T-cell (primary cell): ENCODE measurements around the gene IVL. TPM values are rescaled to one million over a fixed set of nuclear protein-coding genes. Genes with fewer than 3 reads are reported as not detected.

Experiments
- ATAC-seq, 4 experiments: fragments of 200-7000 bp in 3 of 4; fragments of 150-1000 bp in 1 of 4; cut with Tn5 transposase; replicated peaks in 1 of 4; 1 replicate in 3 of 4; 2 replicates in 1 of 4; pipeline ENCODE4 v1.10.0; 2021; ENCODE audit warnings: moderate library complexity in 3 of 4, mild to moderate bottlenecking in 2 of 4, moderate number of reproducible peaks in 1 of 4
- CTCF ChIA-PET, 2 donors: fragments of 300-600 bp; sonication (Branson Sonifier 250); formaldehyde crosslinking; loops; one replicate each; lab custom pipeline; 2022; ENCODE audit warnings: antibody characterized with exemption in 2 of 2; lab: Charles Lee
- POLR2A ChIA-PET, 2 donors: fragments of 300-600 bp; sonication (Branson Sonifier 250); formaldehyde crosslinking; loops; one replicate each; lab custom pipeline; 2022; ENCODE audit warnings: antibody characterized with exemption in 2 of 2; lab: Charles Lee
- DNase-seq, 35 experiments: peaks; one replicate each; pipeline versions ENCODE4 v3.0.0 to v3.0.0-alpha.2; 2013 to 2023
- H3K27ac ChIP-seq: one replicate; pipeline ENCODE4 v1.5.1; 2013; ENCODE audit warnings: low read length
- H3K27me3 ChIP-seq, 2 experiments: replicated peaks in 1 of 2; 1 replicate in 1 of 2; 2 replicates in 1 of 2; pipeline versions ENCODE4 v1.6.1 to v1.7.0; 2013; ENCODE audit warnings: low read length in 1 of 2, mixed read lengths in 1 of 2; ENCODE audit not compliant: control insufficient read depth in 2 of 2, insufficient read depth in 2 of 2; ENCODE audit errors: extremely low read depth in 1 of 2
- H3K36me3 ChIP-seq, 2 donors: 1 replicate in 1 of 2; 2 replicates in 1 of 2; pipeline versions ENCODE4 v1.6.1 to v1.7.0; 2013; ENCODE audit warnings: low read length in 1 of 2; ENCODE audit not compliant: control insufficient read depth in 2 of 2, insufficient read depth in 1 of 2; ENCODE audit errors: extremely low read depth in 1 of 2
- H3K4me1 ChIP-seq, 2 experiments: 1 replicate in 1 of 2; 2 replicates in 1 of 2; pipeline versions ENCODE4 v1.6.1 to v1.7.0; 2013; ENCODE audit warnings: low read length in 2 of 2, mixed read lengths in 1 of 2; ENCODE audit not compliant: insufficient read depth in 2 of 2, control insufficient read depth in 1 of 2; ENCODE audit errors: extremely low read depth in 1 of 2
- H3K4me3 ChIP-seq, 2 donors: 1 replicate in 1 of 2; 2 replicates in 1 of 2; pipeline versions ENCODE4 v1.5.1 to v1.7.0; 2013; ENCODE audit warnings: mild to moderate bottlenecking in 2 of 2, low read length in 1 of 2, moderate library complexity in 1 of 2; ENCODE audit not compliant: control insufficient read depth in 1 of 2; ENCODE audit errors: extremely low read depth in 1 of 2
- H3K9me3 ChIP-seq: 2 replicates; pipeline ENCODE4 v1.7.0; 2013
- H3K27ac Mint-ChIP-seq, 2 donors: one replicate each; pipeline ENCODE4 v1.8.0; 2020 to 2021; ENCODE audit warnings: mild to moderate bottlenecking in 2 of 2, mixed read lengths in 2 of 2
- H3K27me3 Mint-ChIP-seq, 2 donors: one replicate each; pipeline ENCODE4 v1.8.0; 2021 to 2022; ENCODE audit warnings: mixed read lengths in 2 of 2
- H3K36me3 Mint-ChIP-seq: one replicate; pipeline ENCODE4 v1.8.0; 2021; ENCODE audit warnings: mixed read lengths
- H3K4me1 Mint-ChIP-seq, 3 donors: one replicate each; pipeline ENCODE4 v1.8.0; 2020 to 2022; ENCODE audit warnings: mixed read lengths in 3 of 3, mild to moderate bottlenecking in 1 of 3
- H3K4me3 Mint-ChIP-seq, 3 donors: one replicate each; pipeline ENCODE4 v1.8.0; 2020 to 2022; ENCODE audit warnings: mild to moderate bottlenecking in 3 of 3, mixed read lengths in 3 of 3, moderate library complexity in 3 of 3
- H3K9me3 Mint-ChIP-seq, 3 donors: one replicate each; pipeline ENCODE4 v1.8.0; 2020 to 2022; ENCODE audit warnings: mixed read lengths in 3 of 3
- WGBS: methylation state at CpG from one replicate; pipeline ENCODE4 v1.1.5; 2013; ENCODE audit warnings: missing lambda C conversion rate; ENCODE audit not compliant: insufficient coverage; 5-methylcytosine and 5-hydroxymethylcytosine counted together
- total RNA-seq, 35 experiments: library from RNA in 6 of 35; stranded (reverse) in 6 of 35; fragments of 120-200 nt in 1 of 35; gene quantifications; one replicate each; pipeline versions ENCODE4 v1.2.1 to v1.2.4 and lab custom pipeline; 2013 to 2026

The IVL gene
- total RNA-seq, 5 donors from 2014 or later (not counting 1 experiment from before 2014, with no cell fraction given), result not detected

DNA sequence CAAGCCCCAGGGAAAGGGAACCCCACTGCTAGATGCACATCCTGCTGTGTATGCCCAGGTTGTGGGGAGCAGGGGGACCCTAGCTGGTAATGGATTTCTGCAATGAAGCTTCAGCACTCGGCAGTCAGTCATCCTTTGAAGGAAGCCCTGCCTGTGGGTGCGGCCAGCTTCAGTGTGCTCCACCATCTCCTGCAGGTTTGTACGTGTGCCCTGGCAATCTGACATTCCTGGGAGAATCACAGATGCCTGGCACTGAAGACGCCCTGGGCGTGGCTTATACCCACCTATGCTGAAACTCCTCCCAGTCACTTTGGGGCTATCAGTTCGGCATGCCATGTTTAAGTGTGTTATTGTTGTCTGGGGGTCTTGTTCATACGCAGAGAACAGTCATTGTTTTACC is 45.4 kb downstream of the IVL start:
- Histone ChIP-seq H3K27me3 (peaks cover 0 to 3% of the 10 kb centered on the region in 2 experiments), H3K36me3 (no peaks in the 10 kb centered on the region), H3K4me1 (no peaks in the 10 kb centered on the region), H3K27ac (no peak overlapping the region), H3K9me3 (no peaks in the 10 kb centered on the region), H3K4me3 (no peak overlapping the region)
- 75% methylated on average over 4 of the region's 7 CpGs for WGBS
- Mint-ChIP-seq H3K27me3 (peaks cover 9 to 28% of the 10 kb centered on the region in 2 donors), H3K9me3 (no peaks in the 10 kb centered on the region), H3K27ac (no peak overlapping the region), H3K4me1 (no peaks in the 10 kb centered on the region), H3K36me3 (no peaks in the 10 kb centered on the region), H3K4me3 (no peak overlapping the region)
- ATAC-seq (no peak), DNase-seq (no peak)
- ChIA-PET CTCF (no interaction called here), POLR2A (no interaction called here)

GRCh38 chr1:152954436-152954835 is 46.1 kb downstream of the IVL start:
- H3K36me3 ChIP-seq, result no peaks in the 10 kb centered on the region
- no peak overlapping the region for H3K27ac ChIP-seq
- H3K27me3 ChIP-seq, result no peaks in the 10 kb centered on the region
- H3K27ac Mint-ChIP-seq, result no peak overlapping the region
- H3K36me3 Mint-ChIP-seq, result no peaks in the 10 kb centered on the region
- H3K4me3 ChIP-seq, result no peak overlapping the region
- H3K4me3 Mint-ChIP-seq, result no peak overlapping the region
- no peak for DNase-seq
- peaks cover 7 to 28% of the 10 kb centered on the region in 2 donors for H3K27me3 Mint-ChIP-seq
- CTCF ChIA-PET, result no interaction called here
- no peak for ATAC-seq
- 62% methylated on average over 2 of the region's 6 CpGs for WGBS
- H3K4me1 Mint-ChIP-seq, result no peaks in the 10 kb centered on the region
- no peaks in the 10 kb centered on the region for H3K9me3 Mint-ChIP-seq
- no peaks in the 10 kb centered on the region for H3K4me1 ChIP-seq
- no peaks in the 10 kb centered on the region for H3K9me3 ChIP-seq
- POLR2A ChIA-PET, result no interaction called here

DNA sequence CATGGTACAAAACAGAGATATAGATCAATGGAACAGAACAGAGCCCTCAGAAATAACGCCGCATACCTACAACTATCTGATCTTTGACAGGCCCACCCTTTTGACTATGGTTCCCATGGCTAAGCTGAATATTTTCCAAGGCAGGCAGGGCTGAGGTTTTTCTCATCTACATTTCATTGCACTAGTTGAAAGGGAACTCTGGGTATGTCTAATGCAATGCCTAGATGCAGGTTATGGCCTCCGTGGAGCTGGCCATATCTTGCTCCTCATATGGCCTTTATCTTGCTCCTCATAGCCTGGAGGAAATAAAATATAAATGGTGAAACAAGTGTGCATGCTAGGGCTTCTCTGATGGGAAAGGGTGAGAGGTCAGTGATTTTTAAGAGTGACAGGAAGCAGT is 49.2 kb downstream of the IVL start:
- no peaks in the 10 kb centered on the region for H3K9me3 ChIP-seq
- POLR2A ChIA-PET, result no interaction called here

GRCh38 chr1:152959273-152959672 is 50.9 kb downstream of the IVL start:
- ATAC-seq (no peak), DNase-seq (no peak)
- H3K9me3 Mint-ChIP-seq, result no peaks in the 10 kb centered on the region
- WGBS, result no CpG with 5 or more reads among the region's 3 CpGs
- Histone ChIP-seq H3K36me3 (no peaks in the 10 kb centered on the region), H3K27me3 (peaks cover 0 to 3% of the 10 kb centered on the region in 2 experiments), H3K9me3 (no peaks in the 10 kb centered on the region), H3K4me1 (no peaks in the 10 kb centered on the region), H3K4me3 (no peak overlapping the region), H3K27ac (no peak overlapping the region)
- peaks cover 6 to 20% of the 10 kb centered on the region in 2 donors for H3K27me3 Mint-ChIP-seq
- POLR2A ChIA-PET, result no interaction called here
- no peak overlapping the region for H3K4me3 Mint-ChIP-seq
- no peak overlapping the region for H3K27ac Mint-ChIP-seq
- no peaks in the 10 kb centered on the region for H3K4me1 Mint-ChIP-seq
- no peaks in the 10 kb centered on the region for H3K36me3 Mint-ChIP-seq
- CTCF ChIA-PET, result no interaction called here

More for the DNA sequence above, 49.2 kb downstream of the IVL start:
- Mint-ChIP-seq H3K9me3 (no peaks in the 10 kb centered on the region), H3K4me3 (no peak overlapping the region), H3K4me1 (no peaks in the 10 kb centered on the region), H3K27ac (no peak overlapping the region), H3K36me3 (no peaks in the 10 kb centered on the region), H3K27me3 (peaks cover 2 to 26% of the 10 kb centered on the region in 2 donors)
- DNase-seq (no peak), ATAC-seq (no peak)
- H3K36me3 ChIP-seq, result no peaks in the 10 kb centered on the region
- H3K4me3 ChIP-seq, result no peak overlapping the region
- WGBS, result no CpG with 5 or more reads among the region's 3 CpGs
- H3K27me3 ChIP-seq, result peaks cover 0 to 3% of the 10 kb centered on the region in 2 experiments
- CTCF ChIA-PET, result no interaction called here
- H3K27ac ChIP-seq, result no peak overlapping the region
- H3K4me1 ChIP-seq, result no peaks in the 10 kb centered on the region

- no peak overlapping the region for H3K4me3 Mint-ChIP-seq
- no peaks in the 10 kb centered on the region for H3K36me3 Mint-ChIP-seq
- WGBS, result 96% methylated on average over 8 of the region's 10 CpGs
- H3K27me3 ChIP-seq, result peaks cover 0 to 3% of the 10 kb centered on the region in 2 experiments
- H3K4me1 Mint-ChIP-seq, result no peaks in the 10 kb centered on the region
- H3K4me3 ChIP-seq, result no peak overlapping the region
- no peaks in the 10 kb centered on the region for H3K9me3 Mint-ChIP-seq
- H3K4me1 ChIP-seq, result no peaks in the 10 kb centered on the region
- no peaks in the 10 kb centered on the region for H3K36me3 ChIP-seq
- ChIA-PET CTCF (no interaction called here), POLR2A (no interaction called here)
- no peak overlapping the region for H3K27ac Mint-ChIP-seq
- no peak for DNase-seq
- H3K27ac ChIP-seq, result no peak overlapping the region
- peaks cover 6 to 20% of the 10 kb centered on the region in 2 donors for H3K27me3 Mint-ChIP-seq
- ATAC-seq, result no peak
- H3K9me3 ChIP-seq, result no peaks in the 10 kb centered on the region
Measured at GRCh38 chr1:152959801-152960451, 51.6 kb downstream of the IVL start.

DNA sequence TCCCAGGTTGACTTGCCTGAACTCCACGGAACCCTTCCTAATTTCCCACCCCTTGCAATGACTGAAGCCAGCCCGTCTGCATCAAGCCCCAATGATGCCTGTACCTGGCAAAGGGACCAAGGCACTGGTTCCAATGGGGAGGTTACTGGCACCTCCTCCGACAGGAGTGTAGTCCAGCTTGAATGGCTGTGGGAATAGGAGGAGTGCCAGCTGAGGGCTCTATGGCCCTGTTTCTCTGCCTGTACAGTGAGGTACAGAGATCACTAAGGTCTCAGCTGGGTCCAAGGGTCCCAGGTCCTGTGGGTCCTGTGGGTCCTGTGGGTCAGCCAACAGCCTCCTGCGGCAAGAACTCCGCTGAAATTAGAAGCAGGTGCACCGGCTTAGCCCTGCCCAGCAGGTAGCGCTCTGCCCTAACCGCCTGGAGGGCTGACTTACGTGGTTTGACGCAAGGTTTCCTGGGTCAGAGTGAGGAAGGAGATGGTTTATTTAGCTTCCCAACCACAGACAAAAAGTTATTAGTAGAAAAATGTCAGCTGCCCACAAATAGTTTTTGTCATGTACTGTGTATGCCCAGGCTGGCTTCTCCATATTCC is 52.2 kb downstream of the IVL start:
- Histone ChIP-seq H3K4me1 (no peaks in the 10 kb centered on the region), H3K36me3 (no peaks in the 10 kb centered on the region), H3K27ac (no peak overlapping the region), H3K27me3 (peaks cover 0 to 3% of the 10 kb centered on the region in 2 experiments), H3K9me3 (no peaks in the 10 kb centered on the region), H3K4me3 (no peak overlapping the region)
- Mint-ChIP-seq H3K4me1 (no peaks in the 10 kb centered on the region), H3K27ac (no peak overlapping the region), H3K27me3 (peaks cover 6 to 20% of the 10 kb centered on the region in 2 donors), H3K4me3 (no peak overlapping the region), H3K9me3 (no peaks in the 10 kb centered on the region), H3K36me3 (no peaks in the 10 kb centered on the region)
- CTCF ChIA-PET, result no interaction called here
- 92% methylated on average over 4 of the region's 10 CpGs for WGBS
- no peak for ATAC-seq
- POLR2A ChIA-PET, result no interaction called here
- no peak for DNase-seq
